Left lung (tissue), 10 donors: ENCODE measurements around the gene FOXM1. TPM values are rescaled to one million over a fixed set of nuclear protein-coding genes. Genes with fewer than 3 reads are reported as not detected.

Source experiments
- ATAC-seq: fragments of 200-7000 bp; cut with Tn5 transposase; one replicate; pipeline ENCODE4 v1.9.1; 2020; ENCODE audit warnings: moderate library complexity
- DNase-seq, 4 donors: peaks; one replicate each; pipeline ENCODE4 v3.0.0-alpha.2; 2013 to 2020
- H3K27ac ChIP-seq, 2 donors: fragments of 200-600 bp; sonication (generic) in 1 of 2; one replicate each; pipeline versions ENCODE4 v1.5.0 to v1.8.0; 2020 to 2021
- H3K27me3 ChIP-seq, 2 donors: fragments of 200-600 bp; sonication (generic) in 1 of 2; one replicate each; pipeline versions ENCODE4 v1.5.0 to v1.8.0; 2020 to 2021
- H3K36me3 ChIP-seq, 2 donors: fragments of 200-600 bp; sonication (generic) in 1 of 2; one replicate each; pipeline versions ENCODE4 v1.5.0 to v1.8.0; 2020 to 2021
- H3K4me1 ChIP-seq, 2 donors: fragments of 200-600 bp; one replicate each; pipeline ENCODE4 v1.8.0; 2021
- H3K4me3 ChIP-seq, 2 donors: fragments of 200-600 bp; sonication (generic) in 1 of 2; one replicate each; pipeline versions ENCODE4 v1.5.0 to v1.8.0; 2020 to 2021; ENCODE audit warnings: mild to moderate bottlenecking in 1 of 2
- H3K9me3 ChIP-seq, 2 donors: fragments of 200-600 bp; sonication (generic) in 1 of 2; one replicate each; pipeline versions ENCODE4 v1.5.0 to v1.8.0; 2020 to 2021
- CTCF ChIP-seq, 2 donors: fragments of 200-600 bp; sonication (generic) in 1 of 2; IDR thresholded peaks; one replicate each; pipeline versions ENCODE4 v1.5.0 to v1.8.0; 2021; ENCODE audit warnings: antibody characterized with exemption in 2 of 2
- intact Hi-C, 2 donors: fragments of 100-400 bp; cut with DNase I; formaldehyde crosslinking; loops; one replicate each; pipeline versions ENCODE4 v1.11.2 to v1.14.2; 2022
- polyA plus RNA-seq, 6 donors: library from polyadenylated mRNA; unstranded; fragments of 120-200 nt; gene quantifications; one replicate each; pipeline ENCODE4 v1.2.1, GENCODE V29; 2013; ENCODE audit not compliant: insufficient read length in 6 of 6
- total RNA-seq, 2 donors: library from RNA; stranded (reverse); fragmentation: NEBNext Ultra II Directional; extraction: Animal tissue kit (Norgen Biotek cat#: 25700); gene quantifications; one replicate each; pipeline ENCODE4 v1.2.1, GENCODE V29; 2021
- donor health status: DM: no; HTN: yes; CAD: no.
- donor health status: DM: no; HTN: no; CAD: no.

Gene FOXM1
- total and polyA plus RNA-seq, 8 donors, result 4.7 to 54.0 (median 27.3) TPM

- intact Hi-C loops, result no loop called here
- Histone ChIP-seq H3K27me3 (no peaks in the 10 kb centered on the region), H3K36me3 (peaks cover 0 to 7% of the 10 kb centered on the region in 2 donors), H3K4me1 (peaks cover 8 to 26% of the 10 kb centered on the region in 2 donors), H3K4me3 (peak within 1 kb of the TSS; percentile 47 to 78), H3K9me3 (no peaks in the 10 kb centered on the region), H3K27ac (peak within 1 kb of the TSS; percentile 93 to 97)
- peak; percentile 98 for ATAC-seq
- peak; percentile 97 to 100 (median 99) for DNase-seq
- TF ChIP-seq CTCF (IDR thresholded peaks at IDR 0.05), result peak in 1 of 2 donors; percentile 6
These were observed 64.4 kb downstream of the FOXM1 start, which contains the start of gene ITFG2 for GRCh38 chr12:2812290-2813213. TSS of gene ITFG2 (plus strand) at chr12:2812668. CDS start at chr12:2812761, 93 bp downstream.

DNA sequence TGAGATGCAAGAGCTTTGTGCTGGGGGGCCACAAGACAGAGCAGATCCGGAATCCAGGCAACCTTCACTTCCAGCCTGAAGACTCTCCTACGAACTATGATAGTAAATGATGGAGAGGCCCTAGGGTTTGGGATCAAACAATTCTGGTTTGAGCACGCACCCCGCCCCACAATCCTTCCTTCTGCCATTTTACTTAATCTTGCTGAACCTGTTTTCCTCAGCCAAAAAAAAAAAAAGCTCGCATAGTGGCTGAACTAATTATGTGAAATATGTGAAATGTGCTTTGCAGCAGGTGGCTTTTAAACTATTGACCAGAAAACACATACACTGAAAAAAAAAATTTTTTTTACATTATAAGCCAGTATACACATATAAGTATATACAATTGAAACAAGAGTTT lies 65.2 kb downstream of the FOXM1 start:
- Histone ChIP-seq H3K27ac (peak overlapping the region; percentile 93 to 97), H3K9me3 (no peaks in the 10 kb centered on the region), H3K27me3 (no peaks in the 10 kb centered on the region), H3K4me3 (peak overlapping the region; percentile 47 to 78), H3K36me3 (peaks cover 0 to under 1% of the 10 kb centered on the region in 2 donors), H3K4me1 (peaks cover 8 to 26% of the 10 kb centered on the region in 2 donors)
- intact Hi-C loops, result no loop called here
- no peak for DNase-seq
- ATAC-seq, result no peak
- TF ChIP-seq CTCF (IDR thresholded peaks at IDR 0.05), result no peak

Other genes with a start within 250 kb of the FOXM1 start
- gene FKBP4, start 82.2 kb downstream of the FOXM1 start, total RNA-seq, result 10 to 100 TPM; 48.1 to 80.9 TPM
- gene FKBP4, start 82.2 kb downstream of the FOXM1 start, polyA plus RNA-seq, result 100 to 1,000 TPM in 1 of 6 donors, 10 to 100 TPM in 5; 63.0 to 110 (median 91.9) TPM
- 10 to 100 TPM; 29.0 to 32.1 TPM for gene ITFG2, start 64.5 kb downstream of the FOXM1 start, total RNA-seq
- 10 to 100 TPM; 60.4 to 77.9 (median 70.9) TPM for gene ITFG2, start 64.5 kb downstream of the FOXM1 start, polyA plus RNA-seq
- under 1 TPM; 0.79 to 0.96 TPM for gene NRIP2, start 42.1 kb downstream of the FOXM1 start, total RNA-seq
- gene NRIP2, start 42.1 kb downstream of the FOXM1 start, polyA plus RNA-seq, result 1 to 10 TPM; 6.3 to 8.1 (median 7.4) TPM
- not detected for gene TEX52, start 20.1 kb downstream of the FOXM1 start, total RNA-seq
- gene TEX52, start 20.1 kb downstream of the FOXM1 start, polyA plus RNA-seq, result 1 to 10 TPM; 1.9 to 4.6 (median 3.3) TPM
- 10 to 100 TPM; 11.7 to 19.0 TPM for gene RHNO1, start within 50 bp of the FOXM1 start, total RNA-seq
- 10 to 100 TPM; 30.0 to 44.4 (median 36.6) TPM for gene RHNO1, start within 50 bp of the FOXM1 start, polyA plus RNA-seq
- gene TULP3, start 13.7 kb upstream of the FOXM1 start, total RNA-seq, result 10 to 100 TPM; 15.3 to 18.0 TPM
- gene TULP3, start 13.7 kb upstream of the FOXM1 start, polyA plus RNA-seq, result 10 to 100 TPM; 33.0 to 41.0 (median 38.4) TPM
- 10 to 100 TPM; 21.8 to 34.1 TPM for gene TEAD4, start 82.2 kb upstream of the FOXM1 start, total RNA-seq
- gene TEAD4, start 82.2 kb upstream of the FOXM1 start, polyA plus RNA-seq, result 10 to 100 TPM; 12.2 to 17.7 (median 13.0) TPM
- gene TSPAN9, start 200.2 kb upstream of the FOXM1 start, total RNA-seq, result 10 to 100 TPM; 35.6 to 36.8 TPM
- 10 to 100 TPM; 77.2 to 98.6 (median 85.8) TPM for gene TSPAN9, start 200.2 kb upstream of the FOXM1 start, polyA plus RNA-seq